HepG2 (cell line): ENCODE measurements around the gene C1S. TPM values are rescaled to one million over a fixed set of nuclear protein-coding genes. Genes with fewer than 3 reads are reported as not detected.

ENCODE experiments used
- ATAC-seq: fragments of 200-7000 bp; cut with Tn5 transposase; 3 replicates; pipeline ENCODE4 v1.9.1; 2020; ENCODE audit warnings: mild to moderate bottlenecking, moderate library complexity
- BruUV-seq: library from RNA; stranded (reverse); fragments of 400-500 nt; replicated peaks from 2 replicates; lab custom pipeline; 2021; lab: Mats Ljungman, UMichigan
- CTCF ChIA-PET: fragments of 300-600 bp; formaldehyde crosslinking; extraction: SDS; loops from one replicate; lab custom pipeline; 2021; ENCODE audit warnings: low total read pairs, inconsistent platforms, low intra/inter-chr PET ratio; lab: Yijun Ruan, JAX
- POLR2A ChIA-PET: fragments of 350-600 bp; sonication (Branson Sonifier 250); formaldehyde crosslinking; loops from one replicate; lab custom pipeline; 2020; ENCODE audit warnings: antibody characterized with exemption, inconsistent platforms; lab: Yijun Ruan, JAX
- DNase-seq: peaks from one replicate; pipeline ENCODE4 v3.0.0-alpha.2; 2015; ENCODE audit warnings: low spot score
- FAIRE-seq: peaks from 3 replicates; lab custom pipeline; 2011; peaks lifted over from hg19 to GRCh38; lab: Jason Lieb, UNC
- H2AFZ ChIP-seq: one replicate; pipeline ENCODE4 v1.6.1; 2011; ENCODE audit warnings: low read length, inconsistent platforms
- H3K27ac ChIP-seq: fragments of 300-600 bp; 3 replicates; pipeline ENCODE4 v1.8.0; 2011; ENCODE audit warnings: mixed run types, mild to moderate bottlenecking, mixed read lengths, low read length, inconsistent platforms; ENCODE audit not compliant: insufficient read depth; ENCODE audit errors: extremely low read length
- H3K27me3 ChIP-seq, 2 experiments: fragments of 200-600 bp in 1 of 2; 2 replicates in 1 of 2; 3 replicates in 1 of 2; pipeline versions ENCODE4 v1.6.0 to v1.8.0; 2011; ENCODE audit warnings: low read length in 2 of 2, mild to moderate bottlenecking in 2 of 2, moderate library complexity in 2 of 2, inconsistent platforms in 1 of 2; ENCODE audit not compliant: insufficient read depth in 2 of 2, control insufficient read depth in 1 of 2
- H3K36me3 ChIP-seq, 2 experiments: fragments of 200-600 bp in 1 of 2; replicated peaks in 1 of 2; 2 replicates in 1 of 2; 3 replicates in 1 of 2; pipeline versions ENCODE4 v1.5.1 to v1.8.0; 2011; ENCODE audit warnings: low read length in 2 of 2, inconsistent platforms in 1 of 2; ENCODE audit not compliant: insufficient read depth in 2 of 2, control insufficient read depth in 1 of 2
- H3K4me1 ChIP-seq: 2 replicates; pipeline ENCODE4 v1.5.1; 2012; ENCODE audit warnings: low read length, inconsistent platforms; ENCODE audit not compliant: insufficient read depth
- H3K4me2 ChIP-seq: 2 replicates; pipeline ENCODE4 v1.6.0; 2011; ENCODE audit warnings: low read depth, low read length, inconsistent platforms
- H3K4me3 ChIP-seq, 3 experiments: fragments of 200-600 bp in 1 of 3; sonication (generic), shearing (Covaris generic) in 1 of 3; replicated peaks in 1 of 3; 2 replicates each; pipeline ENCODE4 v1.5.1; 2011 to 2016; ENCODE audit warnings: low read length in 3 of 3, inconsistent platforms in 2 of 3, low read depth in 2 of 3, mild to moderate bottlenecking in 2 of 3, control low read depth in 1 of 3, mixed read lengths in 1 of 3; ENCODE audit not compliant: insufficient read depth in 1 of 3
- H3K79me2 ChIP-seq: one replicate; pipeline ENCODE4 v1.6.1; 2011; ENCODE audit warnings: low read length, inconsistent platforms; ENCODE audit not compliant: insufficient read depth
- H3K9ac ChIP-seq: 2 replicates; pipeline ENCODE4 v1.6.0; 2011; ENCODE audit warnings: mild to moderate bottlenecking, low read depth, low read length, inconsistent platforms; ENCODE audit not compliant: insufficient read depth
- H3K9me3 ChIP-seq: 2 replicates; pipeline ENCODE4 v1.5.1; 2012; ENCODE audit warnings: mild to moderate bottlenecking, low read length
- H4K20me1 ChIP-seq: 2 replicates; pipeline ENCODE4 v1.6.0; 2011; ENCODE audit warnings: inconsistent platforms, mild to moderate bottlenecking, low read length, moderate library complexity; ENCODE audit not compliant: insufficient read depth
- IRX3 ChIP-seq: sonication (generic); formaldehyde crosslinking; IDR thresholded peaks from 2 replicates; pipeline ENCODE4 v1.8.1; 2023; ENCODE audit warnings: mild to moderate bottlenecking, low read depth, missing genetic modification reagents, borderline replicate concordance
- ZNF33A ChIP-seq: sonication (generic); formaldehyde crosslinking; IDR thresholded peaks from 2 replicates; pipeline ENCODE4 v1.5.1; 2020; ENCODE audit warnings: missing genetic modification reagents, mild to moderate bottlenecking, moderate library complexity, borderline replicate concordance
- WGBS: methylation state at CpG from one replicate; pipeline ENCODE4 v1.1.6; 2017; ENCODE audit warnings: low lambda C conversion rate; 5-methylcytosine and 5-hydroxymethylcytosine counted together
- in situ Hi-C: cut with HindIII; loops from 2 replicates; pipeline ENCODE4 v1.10.0; 2017; ENCODE audit warnings: low pct_unique_long_range_greater_than_20kb; ENCODE audit not compliant: extremely low pct_ligation_motif_present
- intact Hi-C: fragments of 100-400 bp; cut with micrococcal nuclease; formaldehyde crosslinking; loops from one replicate; pipeline ENCODE4 v1.10.0; 2022; ENCODE audit not compliant: unreplicated experiment
- polyA plus RNA-seq, 8 experiments: library from polyadenylated mRNA; depleted of rRNA in 3 of 8; stranded (reverse) in 7 of 8; unstranded in 1 of 8; fragments of >200 nt; fragmentation: Illumina TruSeq in 4 of 8; extraction: Trizol in 4 of 8; gene quantifications; 2 replicates each; pipeline versions ENCODE4 v1.2.1 to v1.2.3, GENCODE V29; 2011 to 2016; ENCODE audit warnings: low read depth in 4 of 8, missing spikeins in 1 of 8, mixed read lengths in 1 of 8; ENCODE audit not compliant: insufficient read depth in 1 of 8
- total RNA-seq, 5 experiments: library from RNA; depleted of rRNA; stranded (reverse); fragments of >200 nt; fragmentation: Illumina TruSeq; extraction: Trizol; gene quantifications; 2 replicates each; pipeline ENCODE4 v1.2.3, GENCODE V29; 2016; ENCODE audit warnings: low read depth in 1 of 5

Gene C1S
- total and polyA plus RNA-seq, 2 of the 13 experiments (the other 11 are each of a cell fraction or from before 2014, with no cell fraction given) = 14.5 to 18.2 TPM

DNA sequence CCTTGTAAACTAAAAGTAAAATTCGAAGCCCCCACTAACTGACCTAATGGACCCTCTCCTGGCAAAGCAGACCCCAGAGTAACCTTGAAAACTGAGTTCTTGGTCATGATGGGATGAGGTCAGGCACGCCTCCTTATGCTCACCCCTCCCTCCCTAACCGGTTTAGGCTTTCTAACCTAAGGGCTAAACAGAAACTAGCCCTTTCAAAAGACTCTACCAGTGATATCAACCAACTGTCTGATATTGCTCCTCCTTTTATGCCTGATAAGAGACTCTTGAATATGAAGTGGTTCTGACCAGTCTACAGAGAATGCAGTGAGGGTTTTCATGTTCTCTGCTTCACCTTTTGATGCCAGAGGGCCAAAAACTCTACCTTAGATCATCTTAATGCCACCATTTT, 37.4 kb upstream of the C1S start:
- no peaks in the 10 kb centered on the region for H4K20me1 ChIP-seq
- H3K4me2 ChIP-seq = no peak overlapping the region
- no peak overlapping the region for H3K27ac ChIP-seq
- H3K4me3 ChIP-seq = no peak overlapping the region
- in situ Hi-C loops = no loop called here
- TF ChIP-seq IRX3 (CRISPR knock-in tag) = no peak
- H3K36me3 ChIP-seq = no peaks in the 10 kb centered on the region
- H3K9ac ChIP-seq = no peak overlapping the region
- no peak for ATAC-seq
- ChIA-PET CTCF (no interaction called here), POLR2A (no interaction called here)
- H2AFZ ChIP-seq = no peak overlapping the region
- no peaks in the 10 kb centered on the region for H3K9me3 ChIP-seq
- no peak for DNase-seq
- 41% methylated on average over 3 of the region's 3 CpGs for WGBS
- peaks cover 8% of the 10 kb centered on the region for H3K4me1 ChIP-seq
- peaks cover under 1% of the 10 kb centered on the region for H3K79me2 ChIP-seq
- H3K27me3 ChIP-seq = no peaks in the 10 kb centered on the region; a peak in 1 of 5 replicates
- intact Hi-C loops = no loop called here
- no TSS peak for BruUV-seq
- no peak for FAIRE-seq

DNA sequence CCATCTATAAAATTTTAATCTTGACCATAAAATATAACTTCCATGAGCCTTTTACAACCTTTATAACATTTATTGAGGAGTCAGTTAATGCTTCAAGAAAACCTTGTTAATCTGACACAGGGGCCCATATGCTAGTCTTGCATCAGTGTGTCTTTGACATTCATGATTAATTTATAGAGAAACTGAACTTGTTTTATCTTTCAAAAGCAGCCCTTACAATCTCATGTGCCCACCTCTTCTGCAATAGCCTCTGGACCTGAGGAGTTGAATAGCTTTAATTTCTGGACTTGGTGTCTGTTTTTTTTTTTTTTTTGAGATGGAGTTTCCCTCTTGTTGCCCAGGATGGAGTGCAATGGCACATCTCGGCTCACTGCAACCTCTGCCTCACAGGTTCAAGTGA, 33.7 kb upstream of the C1S start:
- BruUV-seq = no TSS peak
- Histone ChIP-seq H3K4me2 (no peak overlapping the region), H3K27ac (no peak overlapping the region), H3K4me3 (no peak overlapping the region), H3K79me2 (no peaks in the 10 kb centered on the region), H3K9ac (no peak overlapping the region), H3K36me3 (no peaks in the 10 kb centered on the region), H4K20me1 (no peaks in the 10 kb centered on the region), H3K4me1 (no peaks in the 10 kb centered on the region), H3K9me3 (no peaks in the 10 kb centered on the region), H2AFZ (no peak overlapping the region), H3K27me3 (no peaks in the 10 kb centered on the region)
- WGBS = 60% methylated on average over 1 of the region's 1 CpG
- intact Hi-C loops (no loop called here), in situ Hi-C loops (no loop called here)
- FAIRE-seq (no peak), ATAC-seq (no peak), DNase-seq (no peak)
- CTCF ChIA-PET = no interaction called here
- POLR2A ChIA-PET = interaction anchor here (1.6 kb wide), 1 partner anchor 8 kb away, joined by 4 read pairs; the partner anchor contains the start of gene LPCAT3
- no peak for TF ChIP-seq ZNF33A (CRISPR knock-in tag)
